K562 (cell line): ENCODE measurements around the gene ADAMTSL2. TPM values are rescaled to one million over a fixed set of nuclear protein-coding genes. Genes with fewer than 3 reads are reported as not detected.

Experiments used
- EHMT2 ChIP-seq: fragments of 450-650 bp; IDR thresholded peaks from 2 replicates; pipeline ENCODE4 v1.6.1; 2018; ENCODE audit warnings: antibody characterized with exemption
- EP300 ChIP-seq: IDR thresholded peaks from 2 replicates; pipeline ENCODE4 v1.6.1; 2012; ENCODE audit warnings: low read length, improper control_type of control experiment
- HNRNPL ChIP-seq: fragments of 200-400 bp; formaldehyde crosslinking; IDR thresholded peaks from 2 replicates; pipeline ENCODE4 v1.6.1; 2017; ENCODE audit warnings: low read depth, mild to moderate bottlenecking, low read length
- SAFB2 ChIP-seq: fragments of 200-400 bp; formaldehyde crosslinking; IDR thresholded peaks from 2 replicates; pipeline ENCODE4 v1.6.1; 2018; ENCODE audit warnings: borderline replicate concordance, low read length, low read depth, moderate library complexity; ENCODE audit not compliant: severe bottlenecking
- TCF3 ChIP-seq: sonication (generic); formaldehyde crosslinking; IDR thresholded peaks from 2 replicates; pipeline ENCODE4 v1.4.0; 2020; ENCODE audit warnings: mild to moderate bottlenecking, missing genetic modification reagents
- TSC22D4 ChIP-seq: fragments of 450-650 bp; IDR thresholded peaks from 2 replicates; pipeline ENCODE4 v1.6.1; 2016; ENCODE audit warnings: missing genetic modification characterization, missing biosample characterization, control low read depth
- ZC3H8 ChIP-seq: fragments of 450-650 bp; IDR thresholded peaks from 2 replicates; pipeline ENCODE4 v1.6.1; 2017
- ZNF780A ChIP-seq: fragments of 250-450 bp; sonication (Bioruptor Pico); IDR thresholded peaks from 2 replicates; pipeline ENCODE4 v1.5.0; 2021; ENCODE audit warnings: mild to moderate bottlenecking
- polyA plus RNA-seq, 8 experiments: library from polyadenylated mRNA; depleted of rRNA in 4 of 8; stranded (reverse) in 5 of 8; unstranded in 3 of 8; fragments of >200 nt; fragmentation: Nextera tagmentation in 2 of 8; fragmentation: Illumina TruSeq in 1 of 8; extraction: Ambion mirVana in 2 of 8; extraction: Trizol in 1 of 8; gene quantifications; 2 replicates each; pipeline versions ENCODE4 v1.2.1 to v1.2.3, GENCODE V29; 2011 to 2014; ENCODE audit warnings: inconsistent platforms in 1 of 8, missing spikeins in 1 of 8
- total RNA-seq, 7 experiments: library from RNA; depleted of rRNA in 6 of 7; stranded (reverse); fragments of >200 nt in 6 of 7; fragmentation: Illumina TruSeq in 2 of 7; extraction: Trizol in 2 of 7; gene quantifications; 2 replicates each; pipeline versions ENCODE4 v1.2.1 to v1.2.3, GENCODE V29; 2011 to 2021; ENCODE audit warnings: low replicate concordance in 1 of 7
- TF ChIP-seq, protein P1 (sequence below): sonication (generic); formaldehyde crosslinking; IDR thresholded peaks from 2 replicates; pipeline ENCODE4 v1.8.1; 2023; ENCODE audit warnings: missing genetic modification reagents, mild to moderate bottlenecking, borderline replicate concordance
- TF ChIP-seq, protein P2 (sequence below), 2 experiments: fragments of 250-450 bp in 1 of 2; fragments of 450-650 bp in 1 of 2; sonication (Bioruptor Pico) in 1 of 2; IDR thresholded peaks; 2 replicates each; pipeline versions ENCODE4 v1.6.1 to v1.8.0; 2016 to 2021; ENCODE audit warnings: mild to moderate bottlenecking in 2 of 2, moderate library complexity in 2 of 2, missing compliant biosample characterization in 1 of 2, missing genetic modification characterization in 1 of 2
- TF ChIP-seq, protein P3 (sequence below): sonication (generic); formaldehyde crosslinking; IDR thresholded peaks from 2 replicates; pipeline ENCODE4 v1.8.0; 2022; ENCODE audit warnings: missing genetic modification reagents, mild to moderate bottlenecking, borderline replicate concordance
- TF ChIP-seq, protein P4 (sequence below), 3 experiments: IDR thresholded peaks in 2 of 3; conservative IDR thresholded peaks in 1 of 3; 2 replicates each; pipeline ENCODE4 v1.5.1; 2011 to 2012; ENCODE audit warnings: low read length in 3 of 3, mild to moderate bottlenecking in 3 of 3, control low read depth in 2 of 3, improper control_type of control experiment in 1 of 3, inconsistent platforms in 1 of 3, low read depth in 1 of 3, mixed read lengths in 1 of 3, moderate library complexity in 1 of 3; ENCODE audit not compliant: insufficient read depth in 2 of 3
- TF ChIP-seq, protein P5 (sequence below): sonication (generic); formaldehyde crosslinking; IDR thresholded peaks from 2 replicates; pipeline ENCODE4 v1.8.1; 2023; ENCODE audit warnings: mild to moderate bottlenecking, missing genetic modification reagents
- TF ChIP-seq, protein P6 (sequence below): fragments of 250-450 bp; sonication (Bioruptor Pico); IDR thresholded peaks from 2 replicates; pipeline ENCODE4 v1.6.1; 2021; ENCODE audit warnings: mild to moderate bottlenecking
- TF ChIP-seq, protein P7 (sequence below): fragments of 250-450 bp; sonication (Bioruptor Pico); IDR thresholded peaks from 2 replicates; pipeline ENCODE4 v1.9.0; 2021; ENCODE audit warnings: mild to moderate bottlenecking

Gene ADAMTSL2
- total and polyA plus RNA-seq, 9 of the 15 experiments (the other 6 are each of a cell fraction or from before 2014, with no cell fraction given) = 0.04 TPM; not detected in 8

DNA sequence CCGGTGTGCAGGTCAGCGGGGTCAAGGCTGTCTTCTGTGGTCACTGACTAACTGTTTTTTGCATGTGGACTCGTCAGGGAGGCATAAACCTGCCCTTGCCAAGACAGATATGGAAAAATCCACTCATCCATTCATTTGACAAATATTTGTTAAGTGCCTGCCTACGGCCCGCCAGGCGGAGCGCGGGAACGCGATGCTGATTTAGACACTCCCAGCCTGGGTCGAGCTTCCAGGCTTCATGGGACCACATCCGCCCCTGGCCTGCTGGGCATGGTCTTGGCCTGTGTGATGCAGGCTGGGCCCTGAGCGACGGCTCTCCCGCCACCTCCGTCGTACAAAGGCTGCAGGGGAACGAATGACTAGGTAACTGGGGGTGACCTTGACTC, 27.9 kb upstream of the ADAMTSL2 start (continued):
- TF ChIP-seq, protein P1, sequence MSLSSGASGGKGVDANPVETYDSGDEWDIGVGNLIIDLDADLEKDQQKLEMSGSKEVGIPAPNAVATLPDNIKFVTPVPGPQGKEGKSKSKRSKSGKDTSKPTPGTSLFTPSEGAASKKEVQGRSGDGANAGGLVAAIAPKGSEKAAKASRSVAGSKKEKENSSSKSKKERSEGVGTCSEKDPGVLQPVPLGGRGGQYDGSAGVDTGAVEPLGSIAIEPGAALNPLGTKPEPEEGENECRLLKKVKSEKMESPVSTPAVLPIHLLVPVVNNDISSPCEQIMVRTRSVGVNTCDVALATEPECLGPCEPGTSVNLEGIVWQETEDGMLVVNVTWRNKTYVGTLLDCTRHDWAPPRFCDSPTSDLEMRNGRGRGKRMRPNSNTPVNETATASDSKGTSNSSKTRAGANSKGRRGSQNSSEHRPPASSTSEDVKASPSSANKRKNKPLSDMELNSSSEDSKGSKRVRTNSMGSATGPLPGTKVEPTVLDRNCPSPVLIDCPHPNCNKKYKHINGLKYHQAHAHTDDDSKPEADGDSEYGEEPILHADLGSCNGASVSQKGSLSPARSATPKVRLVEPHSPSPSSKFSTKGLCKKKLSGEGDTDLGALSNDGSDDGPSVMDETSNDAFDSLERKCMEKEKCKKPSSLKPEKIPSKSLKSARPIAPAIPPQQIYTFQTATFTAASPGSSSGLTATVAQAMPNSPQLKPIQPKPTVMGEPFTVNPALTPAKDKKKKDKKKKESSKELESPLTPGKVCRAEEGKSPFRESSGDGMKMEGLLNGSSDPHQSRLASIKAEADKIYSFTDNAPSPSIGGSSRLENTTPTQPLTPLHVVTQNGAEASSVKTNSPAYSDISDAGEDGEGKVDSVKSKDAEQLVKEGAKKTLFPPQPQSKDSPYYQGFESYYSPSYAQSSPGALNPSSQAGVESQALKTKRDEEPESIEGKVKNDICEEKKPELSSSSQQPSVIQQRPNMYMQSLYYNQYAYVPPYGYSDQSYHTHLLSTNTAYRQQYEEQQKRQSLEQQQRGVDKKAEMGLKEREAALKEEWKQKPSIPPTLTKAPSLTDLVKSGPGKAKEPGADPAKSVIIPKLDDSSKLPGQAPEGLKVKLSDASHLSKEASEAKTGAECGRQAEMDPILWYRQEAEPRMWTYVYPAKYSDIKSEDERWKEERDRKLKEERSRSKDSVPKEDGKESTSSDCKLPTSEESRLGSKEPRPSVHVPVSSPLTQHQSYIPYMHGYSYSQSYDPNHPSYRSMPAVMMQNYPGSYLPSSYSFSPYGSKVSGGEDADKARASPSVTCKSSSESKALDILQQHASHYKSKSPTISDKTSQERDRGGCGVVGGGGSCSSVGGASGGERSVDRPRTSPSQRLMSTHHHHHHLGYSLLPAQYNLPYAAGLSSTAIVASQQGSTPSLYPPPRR = 0 out of 2 replicates have a peak, but pooled peaks have one; percentile 45
- TF ChIP-seq TSC22D4 (no peak), ZNF780A (CRISPR knock-in tag) (no peak), HNRNPL (no peak), EP300 (0 out of 2 replicates have a peak, but pooled peaks have one; percentile 4), TCF3 (peak; percentile 60; the same call in 1 of the 2 replicates), EHMT2 (no peak), ZC3H8 (no peak), SAFB2 (no peak)
- TF ChIP-seq, protein P2, sequence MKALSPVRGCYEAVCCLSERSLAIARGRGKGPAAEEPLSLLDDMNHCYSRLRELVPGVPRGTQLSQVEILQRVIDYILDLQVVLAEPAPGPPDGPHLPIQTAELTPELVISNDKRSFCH (CRISPR knock-in tag; IDR thresholded peaks at IDR 0.05) = no peak
- TF ChIP-seq, protein P2 (tag; IDR thresholded peaks at IDR 0.05) = 0 out of 2 replicates have a peak, but pooled peaks have one; percentile 32
- TF ChIP-seq, protein P3, sequence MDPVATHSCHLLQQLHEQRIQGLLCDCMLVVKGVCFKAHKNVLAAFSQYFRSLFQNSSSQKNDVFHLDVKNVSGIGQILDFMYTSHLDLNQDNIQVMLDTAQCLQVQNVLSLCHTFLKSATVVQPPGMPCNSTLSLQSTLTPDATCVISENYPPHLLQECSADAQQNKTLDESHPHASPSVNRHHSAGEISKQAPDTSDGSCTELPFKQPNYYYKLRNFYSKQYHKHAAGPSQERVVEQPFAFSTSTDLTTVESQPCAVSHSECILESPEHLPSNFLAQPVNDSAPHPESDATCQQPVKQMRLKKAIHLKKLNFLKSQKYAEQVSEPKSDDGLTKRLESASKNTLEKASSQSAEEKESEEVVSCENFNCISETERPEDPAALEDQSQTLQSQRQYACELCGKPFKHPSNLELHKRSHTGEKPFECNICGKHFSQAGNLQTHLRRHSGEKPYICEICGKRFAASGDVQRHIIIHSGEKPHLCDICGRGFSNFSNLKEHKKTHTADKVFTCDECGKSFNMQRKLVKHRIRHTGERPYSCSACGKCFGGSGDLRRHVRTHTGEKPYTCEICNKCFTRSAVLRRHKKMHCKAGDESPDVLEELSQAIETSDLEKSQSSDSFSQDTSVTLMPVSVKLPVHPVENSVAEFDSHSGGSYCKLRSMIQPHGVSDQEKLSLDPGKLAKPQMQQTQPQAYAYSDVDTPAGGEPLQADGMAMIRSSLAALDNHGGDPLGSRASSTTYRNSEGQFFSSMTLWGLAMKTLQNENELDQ (CRISPR knock-in tag) = no peak
- TF ChIP-seq, protein P4, sequence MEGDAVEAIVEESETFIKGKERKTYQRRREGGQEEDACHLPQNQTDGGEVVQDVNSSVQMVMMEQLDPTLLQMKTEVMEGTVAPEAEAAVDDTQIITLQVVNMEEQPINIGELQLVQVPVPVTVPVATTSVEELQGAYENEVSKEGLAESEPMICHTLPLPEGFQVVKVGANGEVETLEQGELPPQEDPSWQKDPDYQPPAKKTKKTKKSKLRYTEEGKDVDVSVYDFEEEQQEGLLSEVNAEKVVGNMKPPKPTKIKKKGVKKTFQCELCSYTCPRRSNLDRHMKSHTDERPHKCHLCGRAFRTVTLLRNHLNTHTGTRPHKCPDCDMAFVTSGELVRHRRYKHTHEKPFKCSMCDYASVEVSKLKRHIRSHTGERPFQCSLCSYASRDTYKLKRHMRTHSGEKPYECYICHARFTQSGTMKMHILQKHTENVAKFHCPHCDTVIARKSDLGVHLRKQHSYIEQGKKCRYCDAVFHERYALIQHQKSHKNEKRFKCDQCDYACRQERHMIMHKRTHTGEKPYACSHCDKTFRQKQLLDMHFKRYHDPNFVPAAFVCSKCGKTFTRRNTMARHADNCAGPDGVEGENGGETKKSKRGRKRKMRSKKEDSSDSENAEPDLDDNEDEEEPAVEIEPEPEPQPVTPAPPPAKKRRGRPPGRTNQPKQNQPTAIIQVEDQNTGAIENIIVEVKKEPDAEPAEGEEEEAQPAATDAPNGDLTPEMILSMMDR (IDR thresholded peaks at IDR 0.05 in 2 of 3, conservative IDR thresholded peaks at IDR 0.05 in 1 of 3; ENCODE audit: insufficient read depth in 2 of 3, low read depth in 1 of 3, low read length in 3 of 3) = no peak
- TF ChIP-seq, protein P5, sequence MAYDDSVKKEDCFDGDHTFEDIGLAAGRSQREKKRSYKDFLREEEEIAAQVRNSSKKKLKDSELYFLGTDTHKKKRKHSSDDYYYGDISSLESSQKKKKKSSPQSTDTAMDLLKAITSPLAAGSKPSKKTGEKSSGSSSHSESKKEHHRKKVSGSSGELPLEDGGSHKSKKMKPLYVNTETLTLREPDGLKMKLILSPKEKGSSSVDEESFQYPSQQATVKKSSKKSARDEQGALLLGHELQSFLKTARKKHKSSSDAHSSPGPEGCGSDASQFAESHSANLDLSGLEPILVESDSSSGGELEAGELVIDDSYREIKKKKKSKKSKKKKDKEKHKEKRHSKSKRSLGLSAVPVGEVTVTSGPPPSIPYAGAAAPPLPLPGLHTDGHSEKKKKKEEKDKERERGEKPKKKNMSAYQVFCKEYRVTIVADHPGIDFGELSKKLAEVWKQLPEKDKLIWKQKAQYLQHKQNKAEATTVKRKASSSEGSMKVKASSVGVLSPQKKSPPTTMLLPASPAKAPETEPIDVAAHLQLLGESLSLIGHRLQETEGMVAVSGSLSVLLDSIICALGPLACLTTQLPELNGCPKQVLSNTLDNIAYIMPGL = no peak
- TF ChIP-seq, protein P6, sequence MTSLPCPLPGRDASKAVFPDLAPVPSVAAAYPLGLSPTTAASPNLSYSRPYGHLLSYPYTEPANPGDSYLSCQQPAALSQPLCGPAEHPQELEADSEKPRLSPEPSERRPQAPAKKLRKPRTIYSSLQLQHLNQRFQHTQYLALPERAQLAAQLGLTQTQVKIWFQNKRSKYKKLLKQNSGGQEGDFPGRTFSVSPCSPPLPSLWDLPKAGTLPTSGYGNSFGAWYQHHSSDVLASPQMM = no peak
- TF ChIP-seq, protein P7, sequence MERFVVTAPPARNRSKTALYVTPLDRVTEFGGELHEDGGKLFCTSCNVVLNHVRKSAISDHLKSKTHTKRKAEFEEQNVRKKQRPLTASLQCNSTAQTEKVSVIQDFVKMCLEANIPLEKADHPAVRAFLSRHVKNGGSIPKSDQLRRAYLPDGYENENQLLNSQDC (CRISPR knock-in tag) = no peak
